HG03159 (cell line): ENCODE measurements around the gene APMAP.
A peak's percentile ranks its signal among the peaks of the same experiment; 100 is the strongest.

ENCODE experiments used
- ATAC-seq: cut with Tn5 transposase; IDR thresholded peaks from one replicate; pipeline ENCODE4 v1.9.1; 2021; ENCODE audit warnings: mild to moderate bottlenecking, moderate library complexity; ENCODE audit not compliant: unreplicated experiment

The APMAP gene

GRCh38 chr20:24969186-24970029 lies 23.1 kb downstream of the APMAP start:
- no peak for ATAC-seq

GRCh38 chr20:24968278-24968800 lies 24.2 kb downstream of the APMAP start:
- ATAC-seq, result no peak

GRCh38 chr20:24966317-24967012 lies 26.1 kb downstream of the APMAP start:
- no peak for ATAC-seq

GRCh38 chr20:24965065-24965919 lies 27.3 kb downstream of the APMAP start:
- no peak for ATAC-seq

GRCh38 chr20:24964506-24964840 lies 28.1 kb downstream of the APMAP start:
- ATAC-seq, result no peak

GRCh38 chr20:24963672-24964505 lies 28.7 kb downstream of the APMAP start:
- no peak for ATAC-seq

GRCh38 chr20:24962510-24962909 lies 30.0 kb downstream of the APMAP start:
- no peak for ATAC-seq

GRCh38 chr20:24962182-24962492 lies 30.4 kb downstream of the APMAP start:
- no peak for ATAC-seq

- no peak for ATAC-seq
Observed at GRCh38 chr20:24961384-24962181, 31.0 kb downstream of the APMAP start.

GRCh38 chr20:24960861-24961260 lies 31.7 kb downstream of the APMAP start:
- ATAC-seq, result no peak

- ATAC-seq, result no peak
Observed at GRCh38 chr20:24960302-24960801, 32.2 kb downstream of the APMAP start.

GRCh38 chr20:24959591-24960301 lies 32.8 kb downstream of the APMAP start:
- ATAC-seq, result no peak

- no peak for ATAC-seq
Observed at GRCh38 chr20:24958506-24959385, 33.8 kb downstream of the APMAP start.

GRCh38 chr20:24957326-24958016 lies 35.1 kb downstream of the APMAP start:
- no peak for ATAC-seq

- ATAC-seq, result no peak
Observed at GRCh38 chr20:24956001-24956841, 36.3 kb downstream of the APMAP start.

GRCh38 chr20:24955045-24955444 lies 37.5 kb downstream of the APMAP start:
- peak; percentile 87 for ATAC-seq
